Stimulated activated CD4-positive, alpha-beta T cell treated with anti-CD3 and anti-CD28 coated beads, Interleukin-2, amount 100 ng/mL, for 24 hours (primary cell): ENCODE data around the gene FRMD8.

Source experiments
- DNase-seq, 2 donors: peaks; one replicate each; pipeline ENCODE4 v3.0.0-alpha.2; 2020

FRMD8 gene

GRCh38 chr11:65376138-65376713 is 10.2 kb upstream of the FRMD8 start:
- no peak for DNase-seq

GRCh38 chr11:65377036-65377435 is 9.4 kb upstream of the FRMD8 start:
- DNase-seq = no peak

- DNase-seq = no peak
Observed at GRCh38 chr11:65377777-65378176, 8.7 kb upstream of the FRMD8 start.

GRCh38 chr11:65378208-65378927 is 8.1 kb upstream of the FRMD8 start:
- no peak for DNase-seq

GRCh38 chr11:65378928-65379638 is 7.4 kb upstream of the FRMD8 start:
- no peak for DNase-seq

GRCh38 chr11:65379698-65380459 is 6.6 kb upstream of the FRMD8 start:
- DNase-seq = no peak

- no peak for DNase-seq
Observed at GRCh38 chr11:65380460-65381119, 5.8 kb upstream of the FRMD8 start.

- no peak for DNase-seq
Observed at GRCh38 chr11:65381716-65382032, 4.8 kb upstream of the FRMD8 start.

- peak; percentile 93 to 94 for DNase-seq
Observed at GRCh38 chr11:65382033-65382803, 4.2 kb upstream of the FRMD8 start, which contains the start of gene SLC25A45. SLC25A45 (minus strand) TSS chr11:65382646; CDS start chr11:65381951, 695 bp downstream.

- no peak for DNase-seq
Observed at GRCh38 chr11:65382804-65383368, 3.6 kb upstream of the FRMD8 start.

- no peak for DNase-seq
Observed at GRCh38 chr11:65383778-65384177, 2.7 kb upstream of the FRMD8 start.

GRCh38 chr11:65384301-65384889 is 2.0 kb upstream of the FRMD8 start:
- DNase-seq = no peak

GRCh38 chr11:65388731-65389130 is 2.3 kb downstream of the FRMD8 start:
- no peak for DNase-seq

- DNase-seq = no peak
Observed at GRCh38 chr11:65389294-65389980, 3.0 kb downstream of the FRMD8 start.

- DNase-seq = no peak
Observed at GRCh38 chr11:65390099-65390941, 3.9 kb downstream of the FRMD8 start.

GRCh38 chr11:65390996-65391395 is 4.6 kb downstream of the FRMD8 start:
- DNase-seq = no peak

- no peak for DNase-seq
Observed at GRCh38 chr11:65392186-65392829, 5.9 kb downstream of the FRMD8 start.

GRCh38 chr11:65392899-65393298 is 6.5 kb downstream of the FRMD8 start:
- no peak for DNase-seq

- no peak for DNase-seq
Observed at GRCh38 chr11:65393513-65394079, 7.2 kb downstream of the FRMD8 start.
